HL-60 (cell line): Measurements from ENCODE around the gene EHBP1.

ENCODE experiments used
- DNase-seq, 2 experiments: peaks; one replicate each; pipeline ENCODE4 v3.0.0-alpha.2; 2010 to 2020; ENCODE audit warnings: low read depth in 1 of 2, low spot score in 1 of 2
- H3K27ac ChIP-seq: fragments of 250-450 bp; sonication (Bioruptor Pico); replicated peaks from 2 replicates; pipeline ENCODE4 v1.5.1; 2020; ENCODE audit warnings: mild to moderate bottlenecking, moderate library complexity
- H3K27me3 ChIP-seq: fragments of 250-450 bp; sonication (Bioruptor Pico); 2 replicates; pipeline ENCODE4 v1.5.1; 2021; ENCODE audit warnings: mild to moderate bottlenecking, moderate library complexity; ENCODE audit not compliant: insufficient read depth, poor library complexity, severe bottlenecking
- H3K4me3 ChIP-seq: replicated peaks from 2 replicates; pipeline ENCODE4 v1.5.1; 2011; ENCODE audit warnings: mild to moderate bottlenecking, control low read depth, low read length; ENCODE audit not compliant: insufficient read depth
- CTCF ChIP-seq: IDR thresholded peaks from one replicate; pipeline ENCODE4 v1.5.1; 2011; ENCODE audit warnings: low read length, control low read depth, inconsistent platforms; ENCODE audit not compliant: insufficient read depth
- GABPA ChIP-seq: IDR thresholded peaks from 2 replicates; pipeline ENCODE4 v1.6.1; 2012; ENCODE audit warnings: low read depth
- POLR2AphosphoS5 ChIP-seq: IDR thresholded peaks from 2 replicates; pipeline ENCODE4 v1.6.1; 2012; ENCODE audit warnings: low read depth
- REST ChIP-seq: IDR thresholded peaks from 2 replicates; pipeline ENCODE4 v1.6.1; 2012; ENCODE audit warnings: low read depth; ENCODE audit not compliant: insufficient replicate concordance
- SPI1 ChIP-seq: IDR thresholded peaks from 2 replicates; pipeline ENCODE4 v1.6.1; 2012; ENCODE audit warnings: low read depth, mild to moderate bottlenecking, borderline replicate concordance

EHBP1 gene

GRCh38 chr2:62698653-62699052, 6.9 kb upstream of the EHBP1 start:
- DNase-seq, result no peak
- Histone ChIP-seq H3K4me3 (no peak overlapping the region), H3K27me3 (no peaks in the 10 kb centered on the region), H3K27ac (no peak overlapping the region)
- TF ChIP-seq REST, result no peak
- TF ChIP-seq GABPA, result no peak
- no peak for TF ChIP-seq SPI1
- TF ChIP-seq CTCF, result no peak
- no peak for TF ChIP-seq POLR2AphosphoS5

- DNase-seq, result no peak
- TF ChIP-seq SPI1 (no peak), POLR2AphosphoS5 (no peak), CTCF (no peak), REST (no peak), GABPA (no peak)
- Histone ChIP-seq H3K27ac (peak overlapping the region; percentile 73), H3K4me3 (peak overlapping the region; percentile 50), H3K27me3 (no peaks in the 10 kb centered on the region)
Observed at GRCh38 chr2:62704654-62705006, 883 bp upstream of the EHBP1 start.

- peak; percentile 20 to 52 for DNase-seq
- TF ChIP-seq REST (no peak), GABPA (no peak), POLR2AphosphoS5 (no peak), SPI1 (no peak), CTCF (no peak)
- Histone ChIP-seq H3K4me3 (peak overlapping the region; percentile 67), H3K27ac (peak overlapping the region; percentile 73), H3K27me3 (no peaks in the 10 kb centered on the region)
Observed at GRCh38 chr2:62705859-62706720, 577 bp downstream of the EHBP1 start.
